Mesenchymal stem cell (in vitro differentiated cells and primary cell): ENCODE measurements around the gene IFNAR2.

Experiments
- DNase-seq: peaks from one replicate; pipeline ENCODE4 v3.0.0-alpha.2; 2013
- H2AFZ ChIP-seq: one replicate; pipeline ENCODE4 v1.6.1; 2013; ENCODE audit warnings: low read depth, mild to moderate bottlenecking, control low read depth, inconsistent platforms, low read length, moderate library complexity
- H2AK5ac ChIP-seq: 2 replicates; pipeline ENCODE4 v1.6.1; 2013; ENCODE audit warnings: low read length, moderate library complexity, mild to moderate bottlenecking, inconsistent platforms; ENCODE audit not compliant: severe bottlenecking
- H2BK120ac ChIP-seq: one replicate; pipeline ENCODE4 v1.6.1; 2013; ENCODE audit warnings: low read depth, mild to moderate bottlenecking, inconsistent platforms, low read length, moderate library complexity
- H2BK12ac ChIP-seq, 2 experiments: one replicate each; pipeline ENCODE4 v1.6.1; 2013; ENCODE audit warnings: inconsistent platforms in 2 of 2, low read length in 2 of 2, mild to moderate bottlenecking in 2 of 2, moderate library complexity in 2 of 2, control low read depth in 1 of 2
- H2BK15ac ChIP-seq: one replicate; pipeline ENCODE4 v1.6.1; 2013; ENCODE audit warnings: mild to moderate bottlenecking, low read depth, inconsistent platforms; ENCODE audit not compliant: poor library complexity, severe bottlenecking
- H2BK5ac ChIP-seq: 2 replicates; pipeline ENCODE4 v1.6.1; 2013; ENCODE audit warnings: low read depth, mild to moderate bottlenecking, low read length, control low read depth, inconsistent platforms; ENCODE audit not compliant: poor library complexity, severe bottlenecking
- H3K14ac ChIP-seq, 2 experiments: one replicate each; pipeline ENCODE4 v1.6.1; 2013; ENCODE audit warnings: inconsistent platforms in 2 of 2, low read length in 2 of 2, control low read depth in 1 of 2, mild to moderate bottlenecking in 1 of 2, moderate library complexity in 1 of 2
- H3K18ac ChIP-seq, 2 experiments: one replicate each; pipeline ENCODE4 v1.6.1; 2013; ENCODE audit warnings: inconsistent platforms in 2 of 2, low read length in 2 of 2, control low read depth in 1 of 2, low read depth in 1 of 2, mild to moderate bottlenecking in 1 of 2
- H3K23ac ChIP-seq, 2 experiments: one replicate each; pipeline ENCODE4 v1.6.1; 2013; ENCODE audit warnings: inconsistent platforms in 2 of 2, low read length in 2 of 2, mild to moderate bottlenecking in 2 of 2, moderate library complexity in 2 of 2, control low read depth in 1 of 2
- H3K27ac ChIP-seq: 2 replicates; pipeline ENCODE4 v1.5.1; 2013; ENCODE audit warnings: mild to moderate bottlenecking, moderate library complexity, low read length, control low read depth, inconsistent platforms; ENCODE audit not compliant: poor library complexity, severe bottlenecking
- H3K27me3 ChIP-seq, 2 experiments: 2 replicates each; pipeline versions ENCODE4 v1.6.1 to v1.7.0; 2013; ENCODE audit warnings: low read length in 2 of 2, mild to moderate bottlenecking in 2 of 2, moderate library complexity in 2 of 2, control low read depth in 1 of 2, inconsistent platforms in 1 of 2; ENCODE audit not compliant: control insufficient read depth in 1 of 2, insufficient read depth in 1 of 2
- H3K36me3 ChIP-seq, 2 experiments: 2 replicates each; pipeline versions ENCODE4 v1.6.1 to v1.7.0; 2013; ENCODE audit warnings: low read length in 2 of 2, control low read depth in 1 of 2, inconsistent platforms in 1 of 2, low read depth in 1 of 2, mild to moderate bottlenecking in 1 of 2; ENCODE audit not compliant: insufficient read depth in 2 of 2, control insufficient read depth in 1 of 2
- H3K4ac ChIP-seq, 2 experiments: one replicate each; pipeline ENCODE4 v1.6.1; 2013; ENCODE audit warnings: inconsistent platforms in 2 of 2, low read length in 2 of 2, mild to moderate bottlenecking in 2 of 2, moderate library complexity in 2 of 2, control low read depth in 1 of 2, low read depth in 1 of 2
- H3K4me1 ChIP-seq: 2 replicates; pipeline ENCODE4 v1.6.1; 2013; ENCODE audit warnings: low read depth, low read length, control low read depth; ENCODE audit not compliant: control insufficient read depth, insufficient read depth
- H3K4me2 ChIP-seq: 2 replicates; pipeline ENCODE4 v1.6.1; 2013; ENCODE audit warnings: low read length, mild to moderate bottlenecking, inconsistent platforms; ENCODE audit not compliant: poor library complexity, severe bottlenecking
- H3K4me3 ChIP-seq, 2 experiments: 2 replicates each; pipeline versions ENCODE4 v1.5.1 to v1.7.0; 2013; ENCODE audit warnings: low read length in 2 of 2, mild to moderate bottlenecking in 2 of 2, control low read depth in 1 of 2, low read depth in 1 of 2; ENCODE audit not compliant: insufficient read depth in 1 of 2
- H3K79me1 ChIP-seq: replicated peaks from 2 replicates; pipeline ENCODE4 v1.6.1; 2013; ENCODE audit warnings: mild to moderate bottlenecking, control low read depth, low read length, inconsistent platforms; ENCODE audit not compliant: poor library complexity, severe bottlenecking
- H3K9ac ChIP-seq: 2 replicates; pipeline ENCODE4 v1.7.0; 2013; ENCODE audit warnings: mild to moderate bottlenecking, low read length, moderate library complexity
- H3K9me3 ChIP-seq: 2 replicates; pipeline ENCODE4 v1.7.0; 2013; ENCODE audit warnings: mild to moderate bottlenecking, low read length; ENCODE audit not compliant: control insufficient read depth
- H4K8ac ChIP-seq: one replicate; pipeline ENCODE4 v1.6.1; 2013; ENCODE audit warnings: inconsistent platforms, mild to moderate bottlenecking, low read length, moderate library complexity
- H4K91ac ChIP-seq: one replicate; pipeline ENCODE4 v1.6.1; 2013; ENCODE audit warnings: mild to moderate bottlenecking, low read length, inconsistent platforms
- WGBS: methylation state at CpG from one replicate; pipeline ENCODE4 v1.1.7; 2013; ENCODE audit warnings: mixed read lengths; 5-methylcytosine and 5-hydroxymethylcytosine counted together

IFNAR2 gene

DNA sequence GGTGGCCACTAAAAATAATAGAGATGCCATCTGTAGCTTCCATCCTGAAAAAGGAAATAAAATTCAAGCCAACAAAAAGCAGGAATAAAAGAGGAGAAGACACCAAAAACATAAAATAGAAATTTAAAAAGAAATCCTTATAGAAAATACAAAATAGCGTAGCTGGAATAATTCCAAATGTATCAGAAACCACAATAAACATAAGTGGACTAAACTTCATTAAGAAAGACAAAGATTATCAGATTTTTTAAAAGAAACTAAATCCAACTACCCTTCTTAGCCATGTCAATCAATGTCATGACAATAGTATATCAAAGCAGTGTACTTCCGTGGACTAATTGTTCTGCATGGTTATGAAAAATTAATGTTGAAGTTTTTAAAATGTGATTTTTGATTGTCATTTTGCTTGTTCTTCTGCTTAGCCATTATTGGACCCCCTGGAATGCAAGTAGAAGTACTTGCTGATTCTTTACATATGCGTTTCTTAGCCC lies 49.6 kb downstream of the IFNAR2 start:
- Histone ChIP-seq H3K4me2 (no peak overlapping the region), H3K9ac (no peak overlapping the region), H3K4ac (no peak overlapping the region), H3K79me1 (peaks cover 2% of the 10 kb centered on the region), H2BK15ac (no peak overlapping the region), H3K36me3 (peaks cover 32 to 86% of the 10 kb centered on the region in 2 experiments), H2BK5ac (no peak overlapping the region), H2AK5ac (no peak overlapping the region), H2BK12ac (no peak overlapping the region), H2BK120ac (no peak overlapping the region), H3K23ac (no peak overlapping the region), H3K4me3 (peak overlapping the region in 1 of 2 experiments; percentile 7), H3K14ac (no peak overlapping the region), H3K27me3 (no peaks in the 10 kb centered on the region), H3K4me1 (no peaks in the 10 kb centered on the region), H3K9me3 (peaks cover 31% of the 10 kb centered on the region), H2AFZ (no peak overlapping the region), H3K18ac (no peak overlapping the region), H4K91ac (no peak overlapping the region), H4K8ac (no peak overlapping the region), H3K27ac (no peak overlapping the region)
- DNase-seq, result no peak
- WGBS, result 97% methylated on average over 3 of the region's 3 CpGs
